ENCODE results near the gene POLA1.

DNA sequence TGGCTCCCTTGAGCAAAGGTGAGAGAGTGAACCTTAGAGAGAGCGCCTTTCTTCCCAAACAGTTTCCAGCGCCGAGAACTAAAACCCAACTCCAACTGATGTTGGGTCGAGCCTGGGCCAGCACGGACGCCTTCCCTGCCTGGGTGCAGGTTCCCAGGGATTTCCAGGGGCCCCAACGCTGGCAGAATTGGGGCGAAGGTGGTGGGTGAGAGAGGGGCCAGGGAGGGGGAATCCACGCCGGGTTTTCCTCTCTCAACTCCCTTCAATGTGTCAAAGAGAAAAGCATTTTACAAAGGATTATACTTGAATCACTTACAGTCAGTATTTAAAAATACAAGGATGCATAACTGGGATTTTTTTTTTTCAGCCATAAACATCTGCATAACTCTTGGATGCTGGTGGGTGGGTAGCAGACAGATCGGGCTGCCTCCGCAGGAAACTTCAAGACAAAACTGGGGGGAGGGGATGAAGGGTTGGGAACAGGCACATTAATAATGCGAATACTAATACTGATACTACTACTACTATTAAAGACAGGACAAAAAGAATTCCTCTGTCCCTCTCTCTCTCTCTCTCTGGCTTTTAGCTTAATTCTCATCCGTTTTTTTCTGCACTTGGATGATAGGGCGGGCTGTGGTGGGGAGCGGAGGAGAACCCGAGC is 323.4 kb downstream of the POLA1 start:
- no peak for TF ChIP-seq SPI1 (IDR thresholded peaks at IDR 0.05; ENCODE audit: borderline replicate concordance, low read depth)
- TF ChIP-seq, protein P1, sequence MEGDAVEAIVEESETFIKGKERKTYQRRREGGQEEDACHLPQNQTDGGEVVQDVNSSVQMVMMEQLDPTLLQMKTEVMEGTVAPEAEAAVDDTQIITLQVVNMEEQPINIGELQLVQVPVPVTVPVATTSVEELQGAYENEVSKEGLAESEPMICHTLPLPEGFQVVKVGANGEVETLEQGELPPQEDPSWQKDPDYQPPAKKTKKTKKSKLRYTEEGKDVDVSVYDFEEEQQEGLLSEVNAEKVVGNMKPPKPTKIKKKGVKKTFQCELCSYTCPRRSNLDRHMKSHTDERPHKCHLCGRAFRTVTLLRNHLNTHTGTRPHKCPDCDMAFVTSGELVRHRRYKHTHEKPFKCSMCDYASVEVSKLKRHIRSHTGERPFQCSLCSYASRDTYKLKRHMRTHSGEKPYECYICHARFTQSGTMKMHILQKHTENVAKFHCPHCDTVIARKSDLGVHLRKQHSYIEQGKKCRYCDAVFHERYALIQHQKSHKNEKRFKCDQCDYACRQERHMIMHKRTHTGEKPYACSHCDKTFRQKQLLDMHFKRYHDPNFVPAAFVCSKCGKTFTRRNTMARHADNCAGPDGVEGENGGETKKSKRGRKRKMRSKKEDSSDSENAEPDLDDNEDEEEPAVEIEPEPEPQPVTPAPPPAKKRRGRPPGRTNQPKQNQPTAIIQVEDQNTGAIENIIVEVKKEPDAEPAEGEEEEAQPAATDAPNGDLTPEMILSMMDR (IDR thresholded peaks at IDR 0.05; ENCODE audit: insufficient read depth, low read length), result no peak

All from HL-60 (cell line).